ENCODE results near the gene GGCT. TPM values are rescaled to one million over a fixed set of nuclear protein-coding genes. Genes with fewer than 3 reads are reported as not detected.

The GGCT gene
- total and polyA plus RNA-seq, 3 donors from 2014 or later: 14.7 to 21.8 (median 17.8) TPM

GRCh38 chr7:30549931-30550493 lies 45.4 kb upstream of the GGCT start:
- Histone ChIP-seq H3K4me1 (peaks cover 7% of the 10 kb centered on the region), H3K36me3 (ENCODE audit: low read depth, missing control alignments) (no peaks in the 10 kb centered on the region), H3K4me3 (no peak overlapping the region), H3K9me3 (no peaks in the 10 kb centered on the region), H3K27me3 (no peaks in the 10 kb centered on the region), H3K27ac (no peak overlapping the region)
- WGBS, 2 donors: 86% methylated on average over 7 of the region's 7 CpGs
- intact Hi-C loops (cut with DNase I; ENCODE audit: low total_unique reads): no loop called here
- DNase-seq: no peak
- TF ChIP-seq, protein P1, sequence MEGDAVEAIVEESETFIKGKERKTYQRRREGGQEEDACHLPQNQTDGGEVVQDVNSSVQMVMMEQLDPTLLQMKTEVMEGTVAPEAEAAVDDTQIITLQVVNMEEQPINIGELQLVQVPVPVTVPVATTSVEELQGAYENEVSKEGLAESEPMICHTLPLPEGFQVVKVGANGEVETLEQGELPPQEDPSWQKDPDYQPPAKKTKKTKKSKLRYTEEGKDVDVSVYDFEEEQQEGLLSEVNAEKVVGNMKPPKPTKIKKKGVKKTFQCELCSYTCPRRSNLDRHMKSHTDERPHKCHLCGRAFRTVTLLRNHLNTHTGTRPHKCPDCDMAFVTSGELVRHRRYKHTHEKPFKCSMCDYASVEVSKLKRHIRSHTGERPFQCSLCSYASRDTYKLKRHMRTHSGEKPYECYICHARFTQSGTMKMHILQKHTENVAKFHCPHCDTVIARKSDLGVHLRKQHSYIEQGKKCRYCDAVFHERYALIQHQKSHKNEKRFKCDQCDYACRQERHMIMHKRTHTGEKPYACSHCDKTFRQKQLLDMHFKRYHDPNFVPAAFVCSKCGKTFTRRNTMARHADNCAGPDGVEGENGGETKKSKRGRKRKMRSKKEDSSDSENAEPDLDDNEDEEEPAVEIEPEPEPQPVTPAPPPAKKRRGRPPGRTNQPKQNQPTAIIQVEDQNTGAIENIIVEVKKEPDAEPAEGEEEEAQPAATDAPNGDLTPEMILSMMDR (IDR thresholded peaks at IDR 0.05): no peak
- no peak for TF ChIP-seq POLR2A (IDR thresholded peaks at IDR 0.05)

DNA sequence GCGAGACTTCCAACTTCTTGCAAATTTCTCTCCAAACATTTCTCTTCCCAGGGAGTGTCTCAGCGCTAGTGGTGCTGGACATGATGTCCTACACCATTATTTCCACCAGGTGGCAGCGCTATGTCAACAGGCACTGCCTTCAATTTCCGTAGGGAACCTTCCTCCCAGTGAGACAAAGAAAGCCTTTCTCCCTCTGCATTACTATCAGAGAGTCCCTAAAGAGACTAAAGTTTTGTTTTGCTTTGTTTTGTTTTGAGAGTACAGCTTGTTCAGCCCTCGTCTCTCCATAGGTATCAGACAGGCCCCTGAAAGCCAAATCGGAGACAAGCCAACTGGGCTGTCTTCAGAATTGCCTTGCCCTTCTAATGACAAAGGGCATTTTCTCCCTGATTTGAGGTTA lies 44.2 kb upstream of the GGCT start:
- Histone ChIP-seq H3K4me3 (no peak overlapping the region), H3K9me3 (no peaks in the 10 kb centered on the region), H3K27me3 (no peaks in the 10 kb centered on the region), H3K4me1 (peaks cover 7% of the 10 kb centered on the region), H3K36me3 (ENCODE audit: low read depth, missing control alignments) (no peaks in the 10 kb centered on the region), H3K27ac (peak overlapping the region in 1 of 2 donors; percentile 6)
- no peak for TF ChIP-seq POLR2A (IDR thresholded peaks at IDR 0.05)
- TF ChIP-seq, protein P1 (IDR thresholded peaks at IDR 0.05): peak; percentile 79 to 90 (median 81)
- intact Hi-C loops (cut with DNase I; ENCODE audit: low total_unique reads): no loop called here
- 20 to 25% methylated on average over 6 of the region's 6 CpGs for WGBS, 2 donors
- peak; percentile 88 for DNase-seq

DNA sequence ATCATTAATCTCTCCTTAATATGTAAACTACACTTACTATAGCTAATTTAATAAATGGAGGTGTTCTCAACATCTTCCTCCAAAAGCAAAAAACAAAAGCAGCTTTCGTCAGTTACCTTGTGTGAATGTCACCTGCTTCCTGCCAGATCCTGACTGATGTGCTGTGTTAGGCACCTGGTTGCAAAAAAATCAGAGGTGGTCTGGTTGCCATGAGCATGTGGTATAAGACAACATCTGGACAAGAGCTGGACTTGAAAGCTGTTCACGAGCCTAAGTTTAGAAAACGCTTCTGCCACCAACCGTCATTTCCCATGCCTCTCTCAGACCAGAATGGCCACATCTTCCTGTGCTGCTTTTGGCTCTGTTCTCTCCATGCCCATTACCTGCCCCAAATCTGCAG lies 42.0 kb upstream of the GGCT start:
- 97 to 99% methylated on average over 4 of the region's 4 CpGs for whole genome bisulfite sequencing, 2 donors
- no peak overlapping the region for H3K4me3 ChIP-seq
- H3K36me3 ChIP-seq (ENCODE audit: low read depth, missing control alignments): no peaks in the 10 kb centered on the region
- H3K27me3 ChIP-seq: no peaks in the 10 kb centered on the region
- TF ChIP-seq POLR2A (IDR thresholded peaks at IDR 0.05): no peak
- TF ChIP-seq, protein P1 (IDR thresholded peaks at IDR 0.05): no peak
- intact Hi-C loops (cut with DNase I; ENCODE audit: low total_unique reads): no loop called here
- no peak overlapping the region for H3K27ac ChIP-seq
- DNase-seq: no peak
- peaks cover 7% of the 10 kb centered on the region for H3K4me1 ChIP-seq
- no peaks in the 10 kb centered on the region for H3K9me3 ChIP-seq

GRCh38 chr7:30545791-30546555 lies 41.3 kb upstream of the GGCT start:
- no peak for DNase-seq
- no peak overlapping the region for H3K27ac ChIP-seq
- no peaks in the 10 kb centered on the region for H3K9me3 ChIP-seq
- WGBS, 2 donors: 75 to 84% methylated on average over 5 of the region's 5 CpGs
- H3K27me3 ChIP-seq: no peaks in the 10 kb centered on the region
- intact Hi-C loops (cut with DNase I; ENCODE audit: low total_unique reads): no loop called here
- no peak overlapping the region for H3K4me3 ChIP-seq
- peaks cover 3% of the 10 kb centered on the region for H3K4me1 ChIP-seq
- no peak for TF ChIP-seq POLR2A (IDR thresholded peaks at IDR 0.05)
- TF ChIP-seq, protein P1 (IDR thresholded peaks at IDR 0.05): no peak
- H3K36me3 ChIP-seq (ENCODE audit: low read depth, missing control alignments): no peaks in the 10 kb centered on the region

All from testis (tissue), 3 donors.